Skin of body (tissue), 2 donors: ENCODE results near the gene HM13. TPM values are rescaled to one million over a fixed set of nuclear protein-coding genes. Genes with fewer than 3 reads are reported as not detected.
A peak's percentile ranks its signal among the peaks of the same experiment; 100 is the strongest.
"Not testable (repeated sequence)": the region's sequence is repeated elsewhere in the genome, so short reads cannot be mapped to it uniquely, and the experiment has no call there.

Experiments used
- DNase-seq: peaks from one replicate; lab custom pipeline; 2025; lab: John Stamatoyannopoulos, UW
- total RNA-seq: library from RNA; depleted of rRNA; stranded (reverse); fragments of >200 nt; gene quantifications from one replicate; pipeline ENCODE4 v1.2.3, GENCODE V29; 2014

The HM13 gene
- total RNA-seq, 1 donor from 2014 or later = 41.1 TPM

- no peak for DNase-seq
Measured at GRCh38 chr20:31567380-31567720, 53.1 kb downstream of the HM13 start.

- DNase-seq = no peak
Measured at GRCh38 chr20:31568041-31568731, 53.9 kb downstream of the HM13 start.

GRCh38 chr20:31568773-31569162 lies 54.5 kb downstream of the HM13 start:
- DNase-seq = no peak

GRCh38 chr20:31569163-31570020 lies 55.1 kb downstream of the HM13 start:
- no peak for DNase-seq

- no peak for DNase-seq
Measured at GRCh38 chr20:31570021-31570463, 55.8 kb downstream of the HM13 start.

- no peak for DNase-seq
Measured at GRCh38 chr20:31570735-31571617, 56.7 kb downstream of the HM13 start.

GRCh38 chr20:31572042-31572700 lies 57.9 kb downstream of the HM13 start:
- DNase-seq = peak; percentile 90

GRCh38 chr20:31572701-31573554 lies 58.7 kb downstream of the HM13 start:
- DNase-seq = peak; percentile 97

GRCh38 chr20:31573555-31574321 lies 59.5 kb downstream of the HM13 start:
- DNase-seq = no peak

GRCh38 chr20:31574986-31575385 lies 60.7 kb downstream of the HM13 start:
- DNase-seq = not testable (repeated sequence)

- no peak for DNase-seq
Measured at GRCh38 chr20:31576751-31577150, 62.5 kb downstream of the HM13 start.

- no peak for DNase-seq
Measured at GRCh38 chr20:31577194-31577593, 63.0 kb downstream of the HM13 start.

- DNase-seq = no peak
Measured at GRCh38 chr20:31578448-31579138, 64.4 kb downstream of the HM13 start.

- DNase-seq = no peak
Measured at GRCh38 chr20:31579245-31579644, 65.0 kb downstream of the HM13 start.

- not testable (repeated sequence) for DNase-seq
Measured at GRCh38 chr20:31579941-31580651, 65.9 kb downstream of the HM13 start.

GRCh38 chr20:31580706-31581105 lies 66.5 kb downstream of the HM13 start:
- no peak for DNase-seq

- no peak for DNase-seq
Measured at GRCh38 chr20:31581391-31581790, 67.1 kb downstream of the HM13 start.
